A673 (cell line): ENCODE results near the gene TOR1A.

ENCODE experiments used
- EZH2 ChIP-seq: fragments of 200-600 bp; sonication (generic); IDR thresholded peaks from 2 replicates; pipeline ENCODE4 v1.6.1; 2017; ENCODE audit warnings: borderline replicate concordance, low read depth, mild to moderate bottlenecking, mixed read lengths, antibody characterized with exemption, low read length; ENCODE audit not compliant: poor library complexity, severe bottlenecking
- TF ChIP-seq, protein P1 (sequence below): fragments of 300-800, 200-600 bp; sonication (generic); conservative IDR thresholded peaks from 2 replicates; pipeline ENCODE4 v1.5.1; 2017; ENCODE audit warnings: low read depth, mild to moderate bottlenecking, antibody characterized with exemption, low read length, moderate library complexity, mixed read lengths

DNA sequence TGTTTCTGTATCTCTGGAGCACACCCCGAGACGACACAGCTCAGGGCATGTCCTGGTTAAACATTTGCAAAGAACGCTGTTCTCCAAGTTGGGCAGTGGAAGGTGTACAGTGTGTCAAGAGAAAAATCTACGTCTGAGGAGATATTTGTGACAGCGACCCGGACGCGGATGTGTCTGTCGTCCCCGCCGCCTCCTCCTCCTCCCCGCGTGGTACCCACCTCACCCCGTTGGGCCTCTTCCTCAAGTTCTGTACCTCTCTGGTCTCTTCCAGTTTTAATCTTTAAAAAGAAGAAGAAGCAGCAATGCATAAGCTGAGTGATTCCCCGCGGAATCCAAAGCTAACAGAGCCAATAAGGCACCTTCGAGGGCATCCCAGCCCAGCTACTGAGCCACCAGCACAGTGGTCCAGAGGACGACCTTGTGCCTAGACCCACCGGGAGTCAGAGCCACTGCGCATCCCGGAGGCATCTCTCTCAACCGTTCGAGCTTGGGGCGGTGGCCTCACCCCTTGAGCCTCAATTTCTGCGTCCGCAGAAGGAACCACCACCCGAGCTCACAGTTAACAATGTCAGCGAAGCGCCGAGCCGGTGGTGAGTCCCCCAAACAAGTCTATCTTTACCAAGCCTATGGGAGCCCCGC is 10.7 kb upstream of the TOR1A start:
- TF ChIP-seq, protein P1, sequence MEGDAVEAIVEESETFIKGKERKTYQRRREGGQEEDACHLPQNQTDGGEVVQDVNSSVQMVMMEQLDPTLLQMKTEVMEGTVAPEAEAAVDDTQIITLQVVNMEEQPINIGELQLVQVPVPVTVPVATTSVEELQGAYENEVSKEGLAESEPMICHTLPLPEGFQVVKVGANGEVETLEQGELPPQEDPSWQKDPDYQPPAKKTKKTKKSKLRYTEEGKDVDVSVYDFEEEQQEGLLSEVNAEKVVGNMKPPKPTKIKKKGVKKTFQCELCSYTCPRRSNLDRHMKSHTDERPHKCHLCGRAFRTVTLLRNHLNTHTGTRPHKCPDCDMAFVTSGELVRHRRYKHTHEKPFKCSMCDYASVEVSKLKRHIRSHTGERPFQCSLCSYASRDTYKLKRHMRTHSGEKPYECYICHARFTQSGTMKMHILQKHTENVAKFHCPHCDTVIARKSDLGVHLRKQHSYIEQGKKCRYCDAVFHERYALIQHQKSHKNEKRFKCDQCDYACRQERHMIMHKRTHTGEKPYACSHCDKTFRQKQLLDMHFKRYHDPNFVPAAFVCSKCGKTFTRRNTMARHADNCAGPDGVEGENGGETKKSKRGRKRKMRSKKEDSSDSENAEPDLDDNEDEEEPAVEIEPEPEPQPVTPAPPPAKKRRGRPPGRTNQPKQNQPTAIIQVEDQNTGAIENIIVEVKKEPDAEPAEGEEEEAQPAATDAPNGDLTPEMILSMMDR: no peak
- no peak for TF ChIP-seq EZH2
